GM19099 (cell line): ENCODE data around the gene SNX22.

ENCODE experiments used
- POLR2A ChIP-seq: IDR thresholded peaks from 3 replicates; pipeline ENCODE4 v1.6.1; 2011; ENCODE audit warnings: low read depth; ENCODE audit not compliant: insufficient read length; ENCODE audit errors: extremely low read depth

SNX22 gene

DNA sequence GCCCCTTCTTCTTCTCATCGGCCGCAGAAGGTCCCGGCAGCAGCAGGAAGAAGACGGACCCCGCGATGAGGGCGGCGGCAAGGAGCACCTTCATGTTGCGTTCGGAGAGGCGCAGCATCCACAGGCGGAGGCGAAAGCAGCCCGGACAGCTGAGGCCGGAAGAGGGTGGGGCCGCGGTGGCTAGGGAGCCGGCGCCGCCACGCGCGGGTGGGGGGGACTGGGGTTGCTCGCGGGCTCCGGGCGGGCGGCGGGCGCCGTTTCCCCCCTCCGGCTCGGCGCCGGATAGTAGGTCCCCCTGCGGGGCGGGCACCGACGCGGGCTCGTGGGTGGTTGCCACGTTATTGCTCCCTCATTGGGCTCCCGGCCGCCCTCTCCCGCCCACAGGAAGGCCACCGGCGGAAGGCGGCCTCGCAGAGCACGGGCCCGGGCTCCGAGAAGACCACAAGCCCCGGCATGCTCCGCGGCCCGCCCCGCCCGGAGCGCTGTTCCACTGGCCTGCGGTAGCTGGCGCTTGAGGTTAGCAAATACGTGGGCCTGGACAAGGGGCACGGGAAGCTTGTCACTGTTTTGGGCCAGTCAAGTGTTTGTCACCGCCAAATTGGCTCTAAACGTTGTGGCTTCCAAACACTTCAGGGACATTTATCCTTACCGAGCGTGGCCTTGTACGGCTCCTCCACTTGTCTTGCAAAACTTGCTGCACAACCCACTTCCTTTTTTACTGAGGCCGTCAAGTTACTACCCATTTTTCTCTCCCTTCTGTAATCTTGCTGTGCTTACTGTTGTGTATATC is 11.5 kb downstream of the SNX22 start, which contains the start of gene PPIB:
PPIB (minus strand) TSS at position 154 of the 790 bp plus-strand sequence; CDS start at position 118, 36 bp downstream.
- peak; percentile 97 for TF ChIP-seq POLR2A

DNA sequence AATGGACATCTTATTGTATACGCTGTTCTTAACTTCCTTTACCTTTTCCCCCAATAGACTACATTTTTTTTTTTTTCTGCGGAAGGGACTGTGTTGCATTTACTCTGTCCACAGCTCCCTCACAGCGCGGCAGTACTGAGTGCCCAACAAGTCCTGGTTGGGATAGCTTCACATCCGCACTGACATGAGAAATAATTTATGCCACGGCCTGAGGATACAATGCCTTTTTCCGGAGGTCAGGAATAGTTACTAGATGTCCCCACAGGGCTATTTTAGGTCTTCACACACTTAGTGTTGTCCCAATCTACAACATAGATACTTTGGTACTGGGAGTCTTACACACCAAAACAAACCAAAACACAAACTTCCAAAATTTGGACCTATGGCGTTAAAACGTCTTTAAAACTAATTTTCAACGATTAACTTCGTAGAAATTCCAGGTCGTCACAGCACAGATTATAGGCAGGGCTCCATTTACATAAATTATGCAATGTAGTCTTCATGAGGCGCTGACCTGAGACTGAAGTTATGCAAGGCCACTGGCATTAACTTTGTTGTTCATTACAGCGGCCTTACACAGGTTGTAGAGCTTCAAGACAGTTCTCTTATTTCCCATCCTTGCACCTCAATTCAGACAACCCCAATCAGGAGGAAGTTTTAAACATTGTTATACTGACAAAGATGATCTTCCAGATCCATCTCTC is 12.3 kb downstream of the SNX22 start:
- TF ChIP-seq POLR2A = no peak

DNA sequence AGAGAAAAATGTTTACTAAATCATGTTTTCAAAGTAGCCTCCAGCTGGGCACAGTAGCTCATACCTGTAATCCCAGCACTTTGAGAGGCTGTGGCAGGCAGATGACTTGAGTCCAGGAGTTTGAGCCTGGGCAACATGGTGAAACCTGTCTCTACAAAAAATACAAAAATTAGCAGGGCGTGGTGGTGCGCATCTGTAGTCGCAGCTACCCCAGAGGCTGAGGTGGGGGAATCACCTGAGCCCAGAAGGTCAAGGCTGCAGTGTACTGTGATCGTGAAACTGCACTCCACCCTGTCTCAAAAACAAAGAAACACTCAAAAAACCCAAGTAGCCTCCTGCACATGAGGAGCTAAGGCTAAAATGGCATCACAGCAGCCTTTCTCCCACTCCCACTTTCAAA is 12.9 kb downstream of the SNX22 start:
- TF ChIP-seq POLR2A = no peak

DNA sequence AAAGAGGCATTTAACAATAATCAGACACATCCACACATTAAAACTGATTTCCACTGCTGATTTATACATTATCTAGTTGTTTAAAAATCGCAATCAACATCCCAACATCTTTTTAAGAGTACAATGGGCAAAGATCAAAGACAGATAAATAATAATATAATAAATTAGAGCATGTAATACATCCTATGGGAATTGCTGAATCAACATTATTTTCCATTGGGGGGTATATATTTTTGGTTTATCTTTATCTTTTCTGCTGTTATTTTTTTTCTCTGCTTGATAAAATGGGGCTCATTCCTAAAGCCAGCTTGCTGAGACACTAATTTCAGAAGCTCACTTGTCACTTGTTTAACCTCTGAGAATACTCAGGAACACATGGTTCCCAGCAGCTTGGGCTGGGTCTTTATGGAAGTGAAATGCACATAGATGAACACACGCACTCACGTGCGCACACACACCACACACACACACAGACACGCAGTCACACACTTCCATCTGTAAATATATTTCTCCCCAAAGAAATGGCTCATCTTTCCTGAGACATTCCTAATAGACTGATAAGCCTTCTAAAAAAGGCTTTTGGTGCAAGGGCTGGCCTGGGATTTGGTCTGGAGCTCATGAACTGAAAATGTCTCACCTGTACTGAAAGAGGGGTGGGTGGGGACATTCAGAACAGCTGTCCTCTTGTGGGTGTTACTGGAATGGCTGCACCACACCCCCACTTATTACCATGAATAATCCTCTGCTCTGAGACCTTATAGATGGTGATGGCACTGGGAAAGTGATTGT is 14.8 kb downstream of the SNX22 start:
- no peak for TF ChIP-seq POLR2A

DNA sequence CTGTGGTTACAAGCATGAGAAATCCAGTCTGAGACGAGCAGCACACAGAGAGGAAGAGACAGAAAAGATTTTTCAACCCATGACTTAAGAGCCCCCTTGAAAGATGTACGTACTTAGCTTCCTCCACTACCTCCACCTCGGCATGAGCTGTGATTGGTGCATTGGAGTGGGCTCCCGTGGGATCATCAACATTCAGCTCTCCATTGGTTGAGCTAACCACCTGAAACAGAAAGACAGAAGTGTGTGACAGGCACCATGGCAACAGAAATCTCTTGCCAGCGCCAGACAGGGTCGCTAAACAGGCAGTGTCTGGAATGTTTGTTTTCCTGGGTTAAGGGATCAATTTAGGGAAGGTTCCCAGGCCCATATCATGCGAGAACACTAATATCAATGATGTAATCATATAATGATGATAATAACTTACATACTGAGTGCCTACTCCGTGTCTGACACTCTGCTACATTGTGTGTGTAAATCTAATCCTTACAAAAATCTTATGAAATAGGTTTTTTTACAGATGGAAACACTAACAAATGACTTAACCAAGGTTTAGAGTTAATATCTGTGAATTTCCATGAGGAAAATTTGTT is 28.8 kb downstream of the SNX22 start:
- TF ChIP-seq POLR2A = no peak

DNA sequence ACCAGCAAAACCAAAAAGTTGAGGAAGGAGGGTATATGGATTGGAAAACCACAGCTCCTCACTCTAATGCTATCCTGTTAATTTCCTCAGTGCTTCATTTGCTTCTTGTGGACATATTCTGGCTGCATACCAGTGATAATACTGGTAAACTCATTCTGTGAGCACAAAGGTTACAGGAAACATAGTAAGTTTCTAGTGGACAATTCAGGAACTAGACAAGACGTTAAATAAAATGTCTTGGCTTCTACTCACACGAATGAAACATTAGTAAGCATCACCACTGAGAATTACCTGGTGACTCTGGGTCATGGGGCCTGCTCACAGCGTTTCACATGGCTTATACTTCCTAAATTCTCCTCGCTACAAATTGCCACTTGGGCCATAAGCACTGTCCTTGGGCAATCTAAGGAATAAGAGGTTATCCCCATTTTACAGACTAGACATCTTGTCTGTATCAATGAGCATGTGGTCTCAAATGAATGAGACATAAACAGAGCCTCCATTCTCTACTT is 31.4 kb downstream of the SNX22 start:
- TF ChIP-seq POLR2A = no peak

DNA sequence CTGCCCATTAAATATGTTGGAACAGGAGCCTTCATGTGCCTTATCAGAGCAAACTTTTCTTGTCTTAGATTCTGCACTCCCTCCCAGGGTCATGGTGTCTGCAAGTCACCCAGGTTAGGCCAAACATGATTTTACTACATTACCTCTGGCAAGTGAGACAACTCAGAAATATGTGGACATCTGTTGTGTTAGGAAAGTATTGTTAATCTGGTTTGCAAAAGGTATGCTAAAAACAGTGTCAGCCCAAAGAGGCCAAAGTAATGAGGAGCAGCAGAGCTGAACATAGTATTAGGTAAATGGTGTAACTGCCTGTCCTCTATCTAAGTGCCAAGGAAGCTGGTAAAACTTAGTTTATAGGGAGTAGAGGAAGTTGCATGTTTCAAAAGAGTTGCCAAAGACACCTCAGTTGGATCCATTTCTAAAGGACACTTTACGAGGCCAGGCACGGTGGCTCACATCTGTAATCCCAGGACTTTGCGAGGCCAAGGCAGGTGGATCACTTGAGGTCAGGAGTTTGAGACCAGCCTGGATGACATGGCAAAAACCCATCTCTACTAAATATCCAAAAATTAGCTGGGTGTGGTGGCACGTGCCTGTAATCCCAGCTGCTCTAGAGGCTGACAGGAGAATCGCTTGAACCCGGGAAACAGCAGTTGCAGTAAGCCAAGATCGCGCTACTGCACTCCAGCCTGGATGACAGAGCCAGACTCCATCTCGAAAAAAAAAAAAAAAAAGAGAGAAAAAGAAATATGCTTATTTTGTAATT is 33.8 kb downstream of the SNX22 start:
- TF ChIP-seq POLR2A = no peak

DNA sequence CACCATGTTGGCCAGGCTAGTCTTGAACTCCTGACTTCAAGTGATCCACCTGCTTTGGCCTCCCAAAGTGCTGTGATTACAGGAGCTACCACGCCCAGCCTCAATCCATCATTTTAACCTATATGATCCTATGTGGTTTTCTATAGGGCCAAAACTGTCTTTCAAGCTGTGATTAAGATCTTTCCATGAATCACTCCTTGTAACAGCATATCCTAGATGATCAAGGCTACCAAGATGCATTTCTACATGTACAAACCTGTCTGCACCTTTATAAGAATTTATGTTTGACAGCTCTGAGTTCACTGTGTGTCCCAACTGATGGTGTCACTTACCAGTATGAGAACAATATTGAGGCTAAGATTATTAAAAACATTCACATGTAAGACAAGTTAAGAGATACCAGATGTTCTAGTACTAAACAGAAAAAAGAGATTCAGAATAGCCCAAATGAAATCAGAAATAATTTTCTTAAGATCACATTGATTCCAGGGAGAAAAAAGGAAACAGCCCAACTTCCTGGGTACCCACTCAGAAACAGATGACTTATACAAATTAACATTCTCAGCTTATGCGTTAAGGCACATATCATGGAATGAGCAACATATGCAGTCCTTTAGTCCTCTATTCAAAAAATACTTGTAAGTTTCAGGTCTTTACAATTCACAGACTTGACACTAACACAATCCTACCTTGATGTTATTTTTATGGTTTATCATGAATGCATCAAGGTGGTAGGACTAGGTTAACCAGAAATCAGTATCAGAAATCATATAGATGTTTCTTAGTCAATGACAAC is 36.1 kb downstream of the SNX22 start:
- TF ChIP-seq POLR2A = no peak

DNA sequence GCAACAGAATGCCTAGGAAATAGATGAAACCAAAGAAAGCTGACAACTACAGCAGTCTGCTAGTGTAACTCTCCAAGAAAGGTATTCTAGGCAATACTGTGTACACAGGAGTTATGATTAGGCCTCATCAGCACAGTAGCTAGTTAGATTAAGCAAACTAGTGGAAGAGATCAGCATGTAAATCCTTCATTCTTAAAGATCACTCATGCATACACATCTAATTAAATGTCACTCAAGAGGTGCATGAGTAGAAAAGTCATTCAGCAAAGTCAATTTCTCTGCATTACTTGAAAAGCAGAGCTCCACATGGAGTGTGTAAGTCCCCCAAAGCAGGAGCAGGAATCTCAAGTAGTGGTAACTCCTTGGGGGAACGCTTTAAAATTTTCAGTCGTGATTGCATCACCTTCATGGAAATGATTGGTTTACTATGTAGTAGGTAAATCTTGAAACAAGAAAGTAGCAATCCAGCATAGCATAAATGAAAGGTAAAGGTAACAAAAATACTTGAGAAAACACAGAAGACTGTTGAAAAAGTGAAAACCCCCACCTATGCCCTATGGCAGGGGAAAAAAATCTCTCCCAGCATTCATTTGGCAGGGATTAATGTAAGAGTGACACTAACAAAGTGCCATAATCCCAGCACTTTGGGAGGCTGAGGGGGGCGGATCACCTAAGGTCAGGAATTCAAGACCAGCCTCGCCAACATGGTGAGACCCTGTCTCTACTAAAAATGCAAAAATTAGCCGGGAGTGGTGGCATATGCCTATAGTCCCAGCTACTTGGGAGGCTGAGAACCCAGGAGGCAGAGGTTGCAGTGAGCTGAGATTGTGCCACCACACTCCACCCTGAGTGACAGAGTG is 40.7 kb downstream of the SNX22 start:
- TF ChIP-seq POLR2A = no peak

DNA sequence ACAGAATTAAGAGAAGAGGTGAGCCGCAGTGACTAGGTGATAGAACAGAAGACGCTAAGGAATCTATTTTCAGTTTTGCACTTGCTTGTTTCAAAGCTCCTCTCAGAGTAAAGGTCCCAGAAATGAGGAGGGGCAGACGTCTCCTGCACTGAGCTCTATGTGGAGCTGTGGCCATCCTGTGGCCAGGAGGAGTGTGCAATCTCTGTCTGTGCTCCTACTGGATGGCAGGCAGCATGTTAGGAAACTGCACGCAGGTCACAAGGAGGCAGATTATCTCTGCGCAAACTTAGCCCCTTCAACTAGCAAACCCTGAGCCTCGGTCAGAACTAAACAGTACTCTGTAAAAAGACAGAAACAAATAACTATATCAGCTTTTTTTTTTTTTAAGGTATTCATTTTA is 42.4 kb downstream of the SNX22 start:
- no peak for TF ChIP-seq POLR2A

DNA sequence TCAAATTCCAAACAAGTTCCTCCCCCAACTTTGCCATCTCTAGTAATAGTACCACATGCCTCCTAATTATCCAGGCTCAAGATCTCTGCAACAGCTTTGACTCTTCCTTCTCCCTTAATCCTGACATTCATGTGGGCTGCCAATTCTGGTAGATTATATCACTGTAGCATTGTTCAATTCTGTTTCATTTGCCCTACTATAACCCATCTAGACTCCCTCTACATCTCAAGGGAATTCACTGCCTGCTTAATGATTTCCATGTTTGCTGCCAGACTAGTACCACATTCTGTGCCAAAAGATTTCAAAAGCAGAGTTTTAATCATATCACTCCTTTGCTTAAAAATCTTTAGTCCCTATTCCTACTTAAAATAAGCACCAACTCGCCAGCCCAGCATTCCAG is 45.9 kb downstream of the SNX22 start:
- TF ChIP-seq POLR2A = no peak

DNA sequence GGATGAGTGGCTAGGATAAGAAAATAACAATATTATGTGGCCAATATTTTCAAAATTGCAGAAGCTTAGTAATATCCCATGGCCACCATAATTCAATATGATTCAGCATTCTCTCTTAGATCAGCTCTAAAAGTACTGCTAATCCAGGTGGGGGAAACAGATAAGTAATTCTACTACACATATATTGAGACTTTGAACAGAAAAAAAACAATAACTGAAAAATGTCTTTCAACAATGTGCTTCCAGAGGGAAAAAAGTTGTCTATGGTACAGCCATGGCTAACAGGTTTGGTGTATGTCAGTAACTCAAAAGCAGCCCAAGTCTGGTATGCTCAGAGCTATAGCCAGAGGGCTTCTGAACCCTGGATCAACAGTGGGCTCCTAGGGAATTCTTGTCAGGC is 53.7 kb downstream of the SNX22 start:
- TF ChIP-seq POLR2A = no peak
